HG03575 (cell line): ENCODE measurements around the gene GATA2.

Experiments used
- ATAC-seq: cut with Tn5 transposase; IDR thresholded peaks from one replicate; pipeline ENCODE4 v1.9.1; 2021; ENCODE audit not compliant: unreplicated experiment, insufficient number of reproducible peaks, low FRiP score; ENCODE audit errors: extremely low read depth

Gene GATA2

GRCh38 chr3:128463354-128463753 lies 29.6 kb downstream of the GATA2 start:
- no peak for ATAC-seq

GRCh38 chr3:128462931-128463330 lies 30.1 kb downstream of the GATA2 start:
- no peak for ATAC-seq

GRCh38 chr3:128462341-128462910 lies 30.6 kb downstream of the GATA2 start:
- no peak for ATAC-seq

GRCh38 chr3:128461731-128462130 lies 31.3 kb downstream of the GATA2 start:
- ATAC-seq = no peak

- ATAC-seq = no peak
These were observed 33.6 kb downstream of the GATA2 start for GRCh38 chr3:128459461-128459820.

- no peak for ATAC-seq
These were observed 34.1 kb downstream of the GATA2 start for GRCh38 chr3:128458746-128459460.

GRCh38 chr3:128457937-128458336 lies 35.1 kb downstream of the GATA2 start:
- no peak for ATAC-seq

GRCh38 chr3:128456776-128457715 lies 36.0 kb downstream of the GATA2 start:
- ATAC-seq = no peak

- ATAC-seq = no peak
These were observed 36.9 kb downstream of the GATA2 start for GRCh38 chr3:128455786-128456748.

GRCh38 chr3:128455116-128455515 lies 37.9 kb downstream of the GATA2 start:
- no peak for ATAC-seq

GRCh38 chr3:128454310-128454618 lies 38.7 kb downstream of the GATA2 start:
- no peak for ATAC-seq

GRCh38 chr3:128453501-128454309 lies 39.3 kb downstream of the GATA2 start:
- no peak for ATAC-seq

GRCh38 chr3:128452678-128453275 lies 40.2 kb downstream of the GATA2 start:
- no peak for ATAC-seq

- no peak for ATAC-seq
These were observed 40.9 kb downstream of the GATA2 start for GRCh38 chr3:128452120-128452519.

GRCh38 chr3:128449111-128449638 lies 43.8 kb downstream of the GATA2 start:
- no peak for ATAC-seq

- ATAC-seq = no peak
These were observed 44.5 kb downstream of the GATA2 start for GRCh38 chr3:128448491-128448890.

GRCh38 chr3:128447561-128448013 lies 45.4 kb downstream of the GATA2 start:
- no peak for ATAC-seq

GRCh38 chr3:128446821-128447220 lies 46.2 kb downstream of the GATA2 start:
- ATAC-seq = no peak
